Liver (tissue), 9 donors: ENCODE results near the gene DTNB. TPM values are rescaled to one million over a fixed set of nuclear protein-coding genes. Genes with fewer than 3 reads are reported as not detected.

ENCODE experiments used
- DNase-seq: peaks from one replicate; pipeline ENCODE4 v3.0.0-alpha.2; 2017; ENCODE audit warnings: low spot score
- H3K27ac ChIP-seq, 2 donors: one replicate each; pipeline ENCODE4 v1.7.0; 2013; ENCODE audit warnings: inconsistent platforms in 2 of 2, low read length in 2 of 2, control low read depth in 1 of 2, low read depth in 1 of 2, mild to moderate bottlenecking in 1 of 2
- H3K27me3 ChIP-seq, 4 donors: one replicate each; pipeline versions ENCODE4 v1.6.1 to v1.7.0; 2013; ENCODE audit warnings: low read length in 3 of 4, inconsistent platforms in 1 of 4, mild to moderate bottlenecking in 1 of 4, moderate library complexity in 1 of 4; ENCODE audit not compliant: control insufficient read depth in 4 of 4, insufficient read depth in 4 of 4
- H3K36me3 ChIP-seq, 4 donors: one replicate each; pipeline versions ENCODE4 v1.6.1 to v1.7.0; 2013; ENCODE audit warnings: low read length in 3 of 4, mild to moderate bottlenecking in 3 of 4, low read depth in 1 of 4, moderate library complexity in 1 of 4; ENCODE audit not compliant: control insufficient read depth in 4 of 4, insufficient read depth in 3 of 4
- H3K4me1 ChIP-seq, 4 donors: one replicate each; pipeline versions ENCODE4 v1.6.1 to v1.7.0; 2013; ENCODE audit warnings: low read length in 3 of 4, mild to moderate bottlenecking in 3 of 4, moderate library complexity in 1 of 4; ENCODE audit not compliant: control insufficient read depth in 4 of 4, insufficient read depth in 4 of 4
- H3K4me3 ChIP-seq, 3 donors: one replicate each; pipeline versions ENCODE4 v1.6.1 to v1.7.0; 2013; ENCODE audit warnings: low read length in 3 of 3, control low read depth in 1 of 3, low read depth in 1 of 3, mild to moderate bottlenecking in 1 of 3
- H3K9ac ChIP-seq, 2 donors: one replicate each; pipeline ENCODE4 v1.7.0; 2013; ENCODE audit warnings: low read length in 2 of 2, mild to moderate bottlenecking in 2 of 2, moderate library complexity in 2 of 2, control low read depth in 1 of 2, low read depth in 1 of 2
- H3K9me3 ChIP-seq, 4 donors: one replicate each; pipeline versions ENCODE4 v1.6.1 to v1.7.0; 2013; ENCODE audit warnings: low read length in 3 of 4; ENCODE audit not compliant: control insufficient read depth in 4 of 4
- FOXA1 ChIP-seq: IDR thresholded peaks from 2 replicates; pipeline ENCODE4 v1.6.1; 2016; ENCODE audit warnings: antibody characterized with exemption
- FOXA2 ChIP-seq: IDR thresholded peaks from 2 replicates; pipeline ENCODE4 v1.6.1; 2016; ENCODE audit warnings: antibody characterized with exemption
- GABPA ChIP-seq, 2 donors: IDR thresholded peaks in 1 of 2; conservative IDR thresholded peaks in 1 of 2; 2 replicates each; pipeline ENCODE4 v1.6.1; 2016; ENCODE audit warnings: antibody characterized with exemption in 2 of 2, mild to moderate bottlenecking in 1 of 2, moderate library complexity in 1 of 2
- HNF4A ChIP-seq, 2 donors: conservative IDR thresholded peaks; 2 replicates each; pipeline ENCODE4 v1.6.1; 2016; ENCODE audit warnings: antibody characterized with exemption in 2 of 2, mild to moderate bottlenecking in 2 of 2
- HNF4G ChIP-seq: IDR thresholded peaks from 2 replicates; pipeline ENCODE4 v1.6.1; 2016; ENCODE audit warnings: antibody characterized with exemption
- JUND ChIP-seq, 2 donors: IDR thresholded peaks; 2 replicates each; pipeline ENCODE4 v1.6.1; 2016; ENCODE audit warnings: antibody characterized with exemption in 2 of 2
- NR2F2 ChIP-seq: IDR thresholded peaks from 2 replicates; pipeline ENCODE4 v1.6.1; 2016; ENCODE audit warnings: antibody characterized with exemption
- RAD21 ChIP-seq, 2 donors: IDR thresholded peaks; 2 replicates each; pipeline ENCODE4 v1.6.1; 2016; ENCODE audit warnings: antibody characterized with exemption in 2 of 2, mild to moderate bottlenecking in 2 of 2
- RXRA ChIP-seq, 2 donors: IDR thresholded peaks; 2 replicates each; pipeline ENCODE4 v1.6.1; 2017 to 2018; ENCODE audit warnings: antibody characterized with exemption in 2 of 2, mild to moderate bottlenecking in 1 of 2
- SP1 ChIP-seq: IDR thresholded peaks from 2 replicates; pipeline ENCODE4 v1.6.1; 2018; ENCODE audit warnings: antibody characterized with exemption, mild to moderate bottlenecking
- TAF1 ChIP-seq: conservative IDR thresholded peaks from 2 replicates; pipeline ENCODE4 v1.6.1; 2016; ENCODE audit warnings: antibody characterized with exemption, mild to moderate bottlenecking
- YY1 ChIP-seq: IDR thresholded peaks from 2 replicates; pipeline ENCODE4 v1.6.1; 2016; ENCODE audit warnings: antibody characterized with exemption, mild to moderate bottlenecking
- WGBS: extraction: QIAGEN DNeasy Blood & Tissue Kit; methylation state at CpG from one replicate; pipeline ENCODE4 v1.1.7; 2013; 5-methylcytosine and 5-hydroxymethylcytosine counted together
- polyA plus RNA-seq, 2 donors: library from polyadenylated mRNA; stranded (reverse) in 1 of 2; unstranded in 1 of 2; fragments of 200-250 nt in 1 of 2; fragments of >200 nt in 1 of 2; fragmentation: Nextera tagmentation in 1 of 2; extraction: Ambion mirVana in 1 of 2; gene quantifications; one replicate each; pipeline versions ENCODE4 v1.2.1 to v1.2.3, GENCODE V29; 2013 to 2015
- total RNA-seq, 2 donors: library from RNA; depleted of rRNA; stranded (reverse); fragments of >200 nt; gene quantifications; one replicate each; pipeline ENCODE4 v1.2.3, GENCODE V29; 2014
- TF ChIP-seq, protein P1 (sequence below): IDR thresholded peaks from 2 replicates; pipeline ENCODE4 v1.6.1; 2016; ENCODE audit warnings: antibody characterized with exemption
- TF ChIP-seq, protein P2 (sequence below): IDR thresholded peaks from 2 replicates; pipeline ENCODE4 v1.6.1; 2016; ENCODE audit warnings: antibody characterized with exemption
- TF ChIP-seq, protein P3 (sequence below): IDR thresholded peaks from 2 replicates; pipeline ENCODE4 v1.6.1; 2016; ENCODE audit warnings: antibody characterized with exemption, mild to moderate bottlenecking
- donor health status: healthy.
- donor health status: healthy.
- donor health status: healthy.
- donor health status: healthy.
- donor health status: healthy.

DTNB gene
- total and polyA plus RNA-seq, 4 donors: 3.3 to 10.5 (median 6.4) TPM

DNA sequence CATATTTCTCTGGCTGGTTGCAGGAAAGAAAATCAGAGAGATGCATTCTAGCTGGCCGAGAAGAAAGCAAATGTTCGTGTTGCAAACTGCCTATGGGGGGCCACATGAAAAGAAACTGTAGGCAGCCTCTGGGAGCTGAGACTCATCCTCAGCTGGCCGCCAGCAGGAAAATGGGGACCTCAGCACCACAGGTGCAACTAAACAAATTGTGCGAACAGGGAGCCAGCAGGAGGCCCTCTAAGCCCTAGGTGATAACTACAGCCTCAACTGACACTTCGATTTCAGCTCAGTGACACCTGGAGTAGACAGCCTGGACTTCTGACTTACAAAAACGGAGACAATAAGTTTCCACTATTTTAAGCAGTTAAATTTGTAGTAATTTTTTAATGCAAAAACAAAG is 107.3 kb downstream of the DTNB start (continued):
- TF ChIP-seq, protein P1, sequence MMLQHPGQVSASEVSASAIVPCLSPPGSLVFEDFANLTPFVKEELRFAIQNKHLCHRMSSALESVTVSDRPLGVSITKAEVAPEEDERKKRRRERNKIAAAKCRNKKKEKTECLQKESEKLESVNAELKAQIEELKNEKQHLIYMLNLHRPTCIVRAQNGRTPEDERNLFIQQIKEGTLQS: no peak
- no peak for TF ChIP-seq SP1

DNA sequence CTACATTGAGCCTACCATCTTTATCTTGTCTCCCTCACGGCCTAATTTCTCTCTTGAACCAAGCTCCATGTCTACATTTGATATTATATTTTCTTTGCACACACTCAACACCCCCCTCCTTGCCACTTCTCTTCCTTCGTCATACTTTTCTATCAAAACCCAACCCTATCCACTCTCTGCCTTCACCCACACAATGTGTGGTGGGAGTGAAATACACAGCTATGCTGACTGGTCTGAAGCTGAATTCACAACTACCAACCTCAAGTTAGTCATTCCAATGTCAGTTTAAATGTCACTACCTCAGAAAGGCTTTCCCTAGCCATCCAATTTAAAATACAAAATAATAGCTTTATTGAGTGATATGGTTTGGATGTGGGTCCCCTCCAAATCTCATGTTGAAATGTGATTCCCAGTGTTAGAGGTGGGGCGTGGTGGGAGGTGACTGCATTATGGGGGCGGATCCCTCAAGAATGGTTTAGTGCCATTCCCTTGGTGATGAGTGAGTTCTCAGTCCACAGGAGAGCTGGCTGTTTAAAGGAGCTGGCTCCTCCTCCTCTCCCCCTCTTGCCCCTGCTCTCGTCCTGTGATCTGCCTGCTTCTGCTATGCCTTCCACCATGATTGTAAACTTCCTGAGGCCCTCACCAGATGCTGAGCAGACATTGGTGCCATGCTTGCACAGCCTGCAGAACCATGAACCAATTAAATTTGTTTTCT is 112.1 kb downstream of the DTNB start:
- Histone ChIP-seq H3K4me1 (no peaks in the 10 kb centered on the region), H3K27ac (no peak overlapping the region), H3K9me3 (no peaks in the 10 kb centered on the region), H3K36me3 (no peaks in the 10 kb centered on the region), H3K27me3 (no peaks in the 10 kb centered on the region), H3K9ac (no peak overlapping the region), H3K4me3 (no peak overlapping the region)
- TF ChIP-seq RAD21 (IDR thresholded peaks at IDR 0.05) (no peak), JUND (IDR thresholded peaks at IDR 0.05) (no peak), RXRA (IDR thresholded peaks at IDR 0.05) (no peak), YY1 (no peak), FOXA2 (no peak), HNF4G (no peak), HNF4A (conservative IDR thresholded peaks at IDR 0.05) (no peak), FOXA1 (no peak), TAF1 (no peak)
- TF ChIP-seq, protein P2, sequence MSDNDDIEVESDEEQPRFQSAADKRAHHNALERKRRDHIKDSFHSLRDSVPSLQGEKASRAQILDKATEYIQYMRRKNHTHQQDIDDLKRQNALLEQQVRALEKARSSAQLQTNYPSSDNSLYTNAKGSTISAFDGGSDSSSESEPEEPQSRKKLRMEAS: no peak
- TF ChIP-seq, protein P3, sequence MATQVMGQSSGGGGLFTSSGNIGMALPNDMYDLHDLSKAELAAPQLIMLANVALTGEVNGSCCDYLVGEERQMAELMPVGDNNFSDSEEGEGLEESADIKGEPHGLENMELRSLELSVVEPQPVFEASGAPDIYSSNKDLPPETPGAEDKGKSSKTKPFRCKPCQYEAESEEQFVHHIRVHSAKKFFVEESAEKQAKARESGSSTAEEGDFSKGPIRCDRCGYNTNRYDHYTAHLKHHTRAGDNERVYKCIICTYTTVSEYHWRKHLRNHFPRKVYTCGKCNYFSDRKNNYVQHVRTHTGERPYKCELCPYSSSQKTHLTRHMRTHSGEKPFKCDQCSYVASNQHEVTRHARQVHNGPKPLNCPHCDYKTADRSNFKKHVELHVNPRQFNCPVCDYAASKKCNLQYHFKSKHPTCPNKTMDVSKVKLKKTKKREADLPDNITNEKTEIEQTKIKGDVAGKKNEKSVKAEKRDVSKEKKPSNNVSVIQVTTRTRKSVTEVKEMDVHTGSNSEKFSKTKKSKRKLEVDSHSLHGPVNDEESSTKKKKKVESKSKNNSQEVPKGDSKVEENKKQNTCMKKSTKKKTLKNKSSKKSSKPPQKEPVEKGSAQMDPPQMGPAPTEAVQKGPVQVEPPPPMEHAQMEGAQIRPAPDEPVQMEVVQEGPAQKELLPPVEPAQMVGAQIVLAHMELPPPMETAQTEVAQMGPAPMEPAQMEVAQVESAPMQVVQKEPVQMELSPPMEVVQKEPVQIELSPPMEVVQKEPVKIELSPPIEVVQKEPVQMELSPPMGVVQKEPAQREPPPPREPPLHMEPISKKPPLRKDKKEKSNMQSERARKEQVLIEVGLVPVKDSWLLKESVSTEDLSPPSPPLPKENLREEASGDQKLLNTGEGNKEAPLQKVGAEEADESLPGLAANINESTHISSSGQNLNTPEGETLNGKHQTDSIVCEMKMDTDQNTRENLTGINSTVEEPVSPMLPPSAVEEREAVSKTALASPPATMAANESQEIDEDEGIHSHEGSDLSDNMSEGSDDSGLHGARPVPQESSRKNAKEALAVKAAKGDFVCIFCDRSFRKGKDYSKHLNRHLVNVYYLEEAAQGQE: no peak
- no peak for DNase-seq
- 94% methylated on average over 5 of the region's 5 CpGs for WGBS

DNA sequence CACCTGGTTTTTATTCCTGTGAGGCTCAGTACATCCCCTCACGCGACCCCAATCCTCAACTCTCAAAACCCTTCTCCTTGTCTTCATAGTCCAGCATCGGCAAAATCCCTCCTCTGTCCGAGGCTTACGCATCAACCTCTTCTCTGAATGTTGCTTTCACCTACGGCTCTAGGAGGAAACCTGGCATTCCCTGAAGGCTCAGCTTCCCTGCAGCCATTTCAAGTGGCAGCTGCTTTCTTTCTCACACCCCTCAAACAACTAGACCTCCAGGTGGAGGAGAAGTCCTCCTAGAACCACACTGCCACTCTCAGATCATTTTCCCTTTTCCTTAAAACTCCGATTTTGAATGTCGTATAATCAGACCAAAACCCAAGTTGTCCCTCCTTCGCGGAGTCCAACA is 114.2 kb downstream of the DTNB start:
- no peak for DNase-seq

More for the DNA sequence above, 114.2 kb downstream of the DTNB start:
- 97% methylated on average over 10 of the region's 10 CpGs for WGBS
- no peak overlapping the region for H3K9ac ChIP-seq
- no peaks in the 10 kb centered on the region for H3K36me3 ChIP-seq
- TF ChIP-seq, protein P2: no peak
- TF ChIP-seq GABPA (IDR thresholded peaks at IDR 0.05 in 1 of 2, conservative IDR thresholded peaks at IDR 0.05 in 1 of 2) (no peak), YY1 (no peak), RAD21 (IDR thresholded peaks at IDR 0.05) (no peak), JUND (IDR thresholded peaks at IDR 0.05) (no peak), TAF1 (no peak), SP1 (no peak), HNF4G (no peak), FOXA1 (no peak), NR2F2 (no peak), RXRA (IDR thresholded peaks at IDR 0.05) (no peak)
- TF ChIP-seq, protein P1: no peak
- no peaks in the 10 kb centered on the region for H3K27me3 ChIP-seq
- H3K4me3 ChIP-seq: no peak overlapping the region
- H3K9me3 ChIP-seq: no peaks in the 10 kb centered on the region
- H3K27ac ChIP-seq: no peak overlapping the region
- H3K4me1 ChIP-seq: no peaks in the 10 kb centered on the region
